NOMO-1 (cell line): ENCODE data around the gene CXXC4.

Experiments used
- DNase-seq, 2 experiments: peaks; one replicate each; lab custom pipeline; 2025; ENCODE audit not compliant: unreplicated experiment in 2 of 2; lab: John Stamatoyannopoulos, UW

The CXXC4 gene

GRCh38 chr4:104424475-104424941, 70.2 kb downstream of the CXXC4 start:
- no peak for DNase-seq

GRCh38 chr4:104421566-104421965, 73.1 kb downstream of the CXXC4 start:
- no peak for DNase-seq

- DNase-seq, result no peak
Measured at GRCh38 chr4:104420766-104421165, 73.9 kb downstream of the CXXC4 start.
